CD4-positive, alpha-beta T cell treated with Interleukin-2 at 100 ng/mL for 4 hours (primary cell): Measurements from ENCODE around the gene CDYL2.
"Not testable (repeated sequence)": the region's sequence is repeated elsewhere in the genome, so short reads cannot be mapped to it uniquely, and the experiment has no call there.

ENCODE experiments used
- DNase-seq: peaks from one replicate; pipeline ENCODE4 v3.0.0-alpha.2; 2020; ENCODE audit warnings: low spot score

Gene CDYL2

GRCh38 chr16:80669673-80670072, 134.7 kb downstream of the CDYL2 start:
- no peak for DNase-seq

- DNase-seq, result no peak
Measured at GRCh38 chr16:80667925-80668324, 136.5 kb downstream of the CDYL2 start.

DNA sequence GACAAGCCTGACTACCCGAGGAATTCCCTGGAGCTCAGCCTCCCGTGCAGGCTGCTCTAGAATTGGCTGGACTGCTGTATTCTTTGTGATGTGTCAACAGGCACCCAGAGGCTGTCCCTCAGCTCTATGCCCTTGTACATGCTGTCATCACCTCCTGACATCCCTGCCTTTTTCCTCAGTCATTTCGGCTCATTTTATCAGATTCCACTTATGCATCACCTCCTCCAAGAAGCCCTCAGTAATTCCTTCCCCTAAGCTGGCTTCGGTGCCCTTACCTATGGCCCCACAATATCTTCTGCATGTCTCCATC, 137.2 kb downstream of the CDYL2 start:
- DNase-seq, result no peak

DNA sequence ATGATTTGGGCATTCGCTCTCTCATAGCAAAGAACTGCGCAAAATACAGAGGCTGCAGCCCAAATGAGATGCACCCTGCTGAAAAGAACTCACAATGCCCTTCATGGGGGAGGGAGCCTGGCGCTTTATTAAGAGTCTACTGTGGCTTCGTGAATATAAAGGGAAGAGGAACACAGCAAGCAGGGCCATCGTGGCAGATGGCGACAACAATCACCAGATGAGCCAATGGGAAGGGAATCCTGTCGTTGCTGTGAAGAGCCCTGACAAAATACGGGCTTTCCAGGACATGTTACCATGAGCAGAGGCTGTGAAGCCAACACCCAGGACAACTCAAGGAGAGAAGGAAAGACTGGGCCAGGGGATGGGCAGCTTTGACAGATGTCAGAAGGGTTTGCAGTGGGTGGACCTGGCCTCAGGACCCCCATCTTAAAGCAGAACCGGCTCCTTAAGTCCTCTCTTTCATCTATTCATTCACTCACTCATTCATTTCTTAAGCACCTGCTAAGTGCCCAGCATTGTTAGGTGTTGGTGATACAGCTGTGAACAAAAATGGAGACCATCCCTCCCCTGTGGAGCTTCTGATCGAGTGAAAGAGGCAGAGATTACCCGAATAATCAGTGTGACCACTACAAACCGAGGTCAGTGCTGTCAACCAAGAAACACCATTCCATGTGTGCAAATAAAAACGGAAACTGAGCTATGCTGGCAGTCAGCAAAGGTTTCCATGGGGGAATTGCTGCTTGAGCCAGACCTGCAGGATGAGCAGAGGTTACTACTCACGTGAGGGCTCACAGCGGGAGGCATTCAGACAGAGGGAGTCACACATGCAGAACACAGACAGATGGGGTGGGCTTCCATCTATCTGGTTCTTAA, 137.8 kb downstream of the CDYL2 start:
- DNase-seq, result no peak

- DNase-seq, result no peak
Measured at GRCh38 chr16:80665356-80665755, 139.0 kb downstream of the CDYL2 start.

GRCh38 chr16:80664786-80665185, 139.6 kb downstream of the CDYL2 start:
- no peak for DNase-seq

DNA sequence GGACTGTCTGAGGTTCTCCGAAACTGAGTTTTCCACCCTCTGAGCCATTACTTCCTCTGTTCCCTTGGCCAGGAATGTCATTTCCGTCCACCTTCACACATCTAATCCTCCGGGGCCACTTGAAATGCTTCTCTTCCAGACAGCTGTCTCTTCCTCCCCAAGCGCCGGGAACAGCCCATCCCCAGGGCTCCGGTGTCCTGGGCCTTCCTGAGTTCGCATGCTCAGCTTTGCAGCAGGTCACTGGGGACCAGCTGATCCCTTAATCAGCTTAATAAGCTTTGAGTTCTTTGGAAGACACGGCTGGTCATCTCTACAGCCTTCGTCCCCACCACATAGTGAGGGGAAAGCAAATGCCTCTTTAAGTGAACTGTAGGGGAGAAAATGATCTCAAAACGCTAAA, 140.2 kb downstream of the CDYL2 start:
- no peak for DNase-seq

DNA sequence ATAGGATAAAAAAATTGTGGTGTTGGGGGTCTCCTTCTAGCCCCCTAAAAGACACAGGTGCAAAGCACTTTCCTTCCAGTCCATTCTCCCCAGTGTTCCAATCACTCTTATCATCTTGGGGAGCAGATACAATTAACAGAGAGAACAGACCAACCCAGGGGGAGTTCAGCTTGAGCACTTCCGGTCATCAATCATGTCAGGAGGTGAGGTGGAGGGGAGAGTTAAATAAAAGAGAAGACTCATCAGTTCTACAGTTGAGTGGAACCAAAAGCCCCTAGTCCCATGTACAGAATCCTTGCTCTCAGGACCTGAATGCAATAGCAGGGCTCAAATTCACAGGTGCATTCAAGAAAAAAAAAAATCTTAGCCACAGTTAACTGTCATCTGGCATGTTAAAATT, 141.3 kb downstream of the CDYL2 start:
- no peak for DNase-seq

GRCh38 chr16:80659865-80660264, 144.5 kb downstream of the CDYL2 start:
- no peak for DNase-seq

- DNase-seq, result peak; percentile 39
Measured at GRCh38 chr16:80656711-80657150, 147.7 kb downstream of the CDYL2 start.

- DNase-seq, result no peak
Measured at GRCh38 chr16:80656161-80656560, 148.2 kb downstream of the CDYL2 start.

GRCh38 chr16:80655751-80656150, 148.6 kb downstream of the CDYL2 start:
- no peak for DNase-seq

DNA sequence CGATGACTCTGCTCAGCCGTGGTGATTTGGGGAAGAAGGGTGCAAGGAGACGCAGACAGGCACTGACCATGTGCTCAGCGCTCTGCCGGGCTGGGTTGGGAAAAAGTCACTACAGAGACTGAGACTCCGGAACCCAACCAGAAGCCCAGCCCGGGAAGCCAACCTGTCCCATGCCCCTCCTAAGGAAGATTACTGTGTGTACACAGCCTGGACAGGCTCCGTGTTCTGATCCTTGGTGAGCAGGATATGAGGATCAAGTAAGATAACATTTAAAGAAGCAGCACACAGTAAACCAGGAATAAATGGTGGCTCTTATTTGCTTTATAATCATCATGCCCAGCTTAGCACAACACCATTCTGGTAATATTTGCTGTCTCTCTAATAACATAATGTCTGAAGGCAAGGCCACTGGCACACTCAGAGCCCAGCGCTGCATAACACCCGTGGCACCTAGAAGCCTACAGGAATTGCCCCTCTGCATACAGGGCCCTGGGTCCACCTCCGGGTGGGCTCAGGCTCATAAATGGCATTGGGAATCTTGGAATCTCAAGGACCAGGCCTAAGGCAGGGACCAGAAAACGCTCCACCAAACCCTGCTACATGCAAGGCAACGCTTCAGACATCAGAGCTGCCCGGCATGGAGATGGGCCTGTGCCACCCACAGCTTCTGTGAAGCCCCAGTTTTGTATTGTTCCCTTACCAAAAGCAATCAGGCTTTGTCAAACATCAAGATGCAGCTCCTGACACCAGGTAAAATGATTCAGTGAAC, 150.1 kb downstream of the CDYL2 start:
- no peak for DNase-seq

GRCh38 chr16:80652441-80652840, 152.0 kb downstream of the CDYL2 start:
- DNase-seq, result no peak

DNA sequence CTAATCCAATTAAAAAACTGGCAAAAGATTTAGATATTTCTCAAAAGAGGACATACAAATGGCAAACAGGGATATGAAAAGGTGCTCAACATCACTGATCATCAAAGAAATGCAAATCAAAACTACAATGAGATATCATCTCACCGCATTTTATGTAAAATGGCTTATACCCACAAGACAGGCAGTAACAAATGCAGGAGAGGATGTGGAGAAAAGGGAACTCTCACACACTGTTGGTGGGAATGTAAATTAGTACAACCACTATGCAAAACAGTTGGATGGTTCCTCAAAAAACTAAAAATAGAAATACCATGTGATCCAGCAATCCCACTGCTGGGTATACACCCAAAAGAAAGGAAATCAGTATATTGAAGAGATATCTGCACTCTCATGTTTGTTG, 154.1 kb downstream of the CDYL2 start:
- not testable (repeated sequence) for DNase-seq

GRCh38 chr16:80640316-80640715, 164.1 kb downstream of the CDYL2 start:
- DNase-seq, result no peak

- no peak for DNase-seq
Measured at GRCh38 chr16:80639636-80640035, 164.8 kb downstream of the CDYL2 start.

DNA sequence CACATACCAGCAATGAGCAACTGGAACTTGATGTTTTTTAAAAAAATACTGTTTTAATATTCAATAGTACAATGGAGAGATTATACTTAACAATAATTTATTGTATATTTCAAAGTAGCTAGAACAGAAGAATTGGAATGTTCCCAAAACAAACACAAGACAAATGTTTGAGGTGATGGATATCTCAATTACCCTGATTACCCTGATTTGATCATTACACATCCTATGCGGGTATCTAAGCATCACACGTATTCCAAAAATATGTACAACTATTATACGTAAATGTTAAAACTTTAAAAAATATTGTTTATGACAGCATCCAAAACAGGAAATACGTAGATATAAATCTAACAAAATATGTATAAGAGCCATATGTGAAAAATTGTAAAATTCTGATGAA, 166.8 kb downstream of the CDYL2 start:
- no peak for DNase-seq

DNA sequence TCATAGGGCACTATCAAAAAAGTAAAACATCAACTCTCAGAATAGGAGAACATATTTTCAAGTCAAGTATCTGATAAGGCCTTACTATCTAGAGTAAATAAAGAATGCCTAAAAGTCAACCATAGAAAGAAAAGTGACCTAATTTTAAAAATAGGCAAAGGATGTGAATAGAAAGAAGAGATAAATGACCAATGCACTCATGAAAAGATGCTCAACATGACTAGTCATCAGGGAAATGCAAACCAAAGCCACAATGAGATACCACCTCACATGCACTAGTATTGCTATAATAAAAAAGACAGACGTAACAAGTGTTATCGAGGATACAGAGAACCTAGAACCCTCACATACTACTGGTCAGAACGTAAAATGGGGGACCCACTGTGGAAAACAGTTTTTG, 172.8 kb downstream of the CDYL2 start:
- DNase-seq, result no peak

- DNase-seq, result no peak
Measured at GRCh38 chr16:80628254-80628653, 176.1 kb downstream of the CDYL2 start.

DNA sequence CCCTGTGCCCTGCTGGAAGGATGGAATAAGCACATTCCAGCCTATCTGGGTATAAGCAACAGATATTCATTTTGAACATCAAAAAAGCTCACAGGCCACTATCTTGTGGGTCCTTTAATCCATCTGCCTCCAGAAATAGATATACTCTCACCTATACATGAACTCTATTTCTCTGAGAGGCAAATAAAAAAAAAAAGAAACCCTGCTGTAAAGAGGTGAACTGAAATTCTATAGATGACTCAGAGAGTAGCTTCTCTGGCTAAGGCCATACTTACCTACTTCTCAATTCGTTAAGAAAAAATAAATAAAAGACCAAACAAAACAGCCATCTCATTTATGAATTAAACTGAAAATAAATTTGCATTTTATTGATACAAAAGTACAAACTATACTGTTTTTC, 177.3 kb downstream of the CDYL2 start:
- DNase-seq, result no peak

GRCh38 chr16:80623376-80623775, 181.0 kb downstream of the CDYL2 start:
- DNase-seq, result no peak

- no peak for DNase-seq
Measured at GRCh38 chr16:80622007-80622406, 182.4 kb downstream of the CDYL2 start.
